SIG-M5 (cell line): ENCODE data around the gene SYCP2.
"Not testable (repeated sequence)": the region's sequence is repeated elsewhere in the genome, so short reads cannot be mapped to it uniquely, and the experiment has no call there.

Experiments used
- DNase-seq: peaks from one replicate; lab custom pipeline; 2025; lab: John Stamatoyannopoulos, UW

SYCP2 gene, protein sequence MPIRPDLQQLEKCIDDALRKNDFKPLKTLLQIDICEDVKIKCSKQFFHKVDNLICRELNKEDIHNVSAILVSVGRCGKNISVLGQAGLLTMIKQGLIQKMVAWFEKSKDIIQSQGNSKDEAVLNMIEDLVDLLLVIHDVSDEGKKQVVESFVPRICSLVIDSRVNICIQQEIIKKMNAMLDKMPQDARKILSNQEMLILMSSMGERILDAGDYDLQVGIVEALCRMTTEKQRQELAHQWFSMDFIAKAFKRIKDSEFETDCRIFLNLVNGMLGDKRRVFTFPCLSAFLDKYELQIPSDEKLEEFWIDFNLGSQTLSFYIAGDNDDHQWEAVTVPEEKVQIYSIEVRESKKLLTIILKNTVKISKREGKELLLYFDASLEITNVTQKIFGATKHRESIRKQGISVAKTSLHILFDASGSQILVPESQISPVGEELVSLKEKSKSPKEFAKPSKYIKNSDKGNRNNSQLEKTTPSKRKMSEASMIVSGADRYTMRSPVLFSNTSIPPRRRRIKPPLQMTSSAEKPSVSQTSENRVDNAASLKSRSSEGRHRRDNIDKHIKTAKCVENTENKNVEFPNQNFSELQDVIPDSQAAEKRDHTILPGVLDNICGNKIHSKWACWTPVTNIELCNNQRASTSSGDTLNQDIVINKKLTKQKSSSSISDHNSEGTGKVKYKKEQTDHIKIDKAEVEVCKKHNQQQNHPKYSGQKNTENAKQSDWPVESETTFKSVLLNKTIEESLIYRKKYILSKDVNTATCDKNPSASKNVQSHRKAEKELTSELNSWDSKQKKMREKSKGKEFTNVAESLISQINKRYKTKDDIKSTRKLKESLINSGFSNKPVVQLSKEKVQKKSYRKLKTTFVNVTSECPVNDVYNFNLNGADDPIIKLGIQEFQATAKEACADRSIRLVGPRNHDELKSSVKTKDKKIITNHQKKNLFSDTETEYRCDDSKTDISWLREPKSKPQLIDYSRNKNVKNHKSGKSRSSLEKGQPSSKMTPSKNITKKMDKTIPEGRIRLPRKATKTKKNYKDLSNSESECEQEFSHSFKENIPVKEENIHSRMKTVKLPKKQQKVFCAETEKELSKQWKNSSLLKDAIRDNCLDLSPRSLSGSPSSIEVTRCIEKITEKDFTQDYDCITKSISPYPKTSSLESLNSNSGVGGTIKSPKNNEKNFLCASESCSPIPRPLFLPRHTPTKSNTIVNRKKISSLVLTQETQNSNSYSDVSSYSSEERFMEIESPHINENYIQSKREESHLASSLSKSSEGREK (N-terminal part only)

DNA sequence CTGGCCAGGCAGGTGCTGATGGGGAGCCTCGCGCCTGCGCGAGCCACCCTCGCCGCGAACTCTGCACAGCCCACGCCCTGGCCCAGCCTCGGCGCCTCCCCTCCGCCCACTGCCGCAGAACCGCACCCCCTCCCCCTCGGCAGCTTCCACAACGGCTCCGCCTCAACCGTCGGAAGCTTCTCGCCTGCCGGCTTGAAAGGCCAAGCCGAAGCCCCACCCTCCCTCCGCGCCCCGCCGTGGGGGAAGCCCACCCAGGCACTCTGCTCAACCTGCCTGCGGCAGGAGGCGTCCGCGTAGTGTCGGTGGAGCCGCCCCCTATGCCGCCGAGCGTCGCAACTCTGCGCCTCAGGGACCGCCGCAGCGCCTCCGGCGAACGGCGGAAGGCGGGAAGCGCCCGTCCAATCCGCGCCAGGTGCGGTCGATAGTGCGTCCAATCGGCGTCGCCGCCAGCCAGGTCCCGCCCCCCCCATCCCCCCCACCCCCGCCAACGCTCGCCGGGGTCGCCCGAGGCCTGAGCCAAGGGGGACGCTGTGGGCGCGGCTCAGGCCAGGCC lies at the start of gene SYCP2:
SYCP2 (minus strand) TSS at position 342 of the 553 bp plus-strand sequence. CDS start 11,224 bp downstream, outside the sequence.
- no peak for DNase-seq

GRCh38 chr20:59983076-59983475 lies 49.6 kb upstream of the SYCP2 start:
- no peak for DNase-seq

DNA sequence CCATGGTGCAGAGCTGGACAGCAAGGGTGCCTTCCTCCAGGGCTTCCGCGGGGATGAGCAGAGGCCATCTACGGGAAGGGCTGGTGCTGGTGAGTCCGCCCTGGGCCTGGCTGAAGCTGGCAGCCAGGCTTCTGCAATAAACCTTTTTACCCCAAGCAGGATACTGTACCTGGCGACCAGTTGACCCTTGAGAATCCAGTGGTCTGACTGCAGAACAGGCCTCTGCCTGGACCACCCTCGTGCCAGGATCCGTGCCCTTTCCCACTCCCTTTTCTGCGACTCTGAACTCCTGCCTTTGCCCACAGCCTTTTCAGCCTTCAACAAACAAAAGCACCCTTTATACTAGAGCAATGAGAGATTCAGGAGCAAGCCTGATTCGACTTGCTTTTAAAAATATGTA lies 43.6 kb upstream of the SYCP2 start:
- DNase-seq, result no peak

DNA sequence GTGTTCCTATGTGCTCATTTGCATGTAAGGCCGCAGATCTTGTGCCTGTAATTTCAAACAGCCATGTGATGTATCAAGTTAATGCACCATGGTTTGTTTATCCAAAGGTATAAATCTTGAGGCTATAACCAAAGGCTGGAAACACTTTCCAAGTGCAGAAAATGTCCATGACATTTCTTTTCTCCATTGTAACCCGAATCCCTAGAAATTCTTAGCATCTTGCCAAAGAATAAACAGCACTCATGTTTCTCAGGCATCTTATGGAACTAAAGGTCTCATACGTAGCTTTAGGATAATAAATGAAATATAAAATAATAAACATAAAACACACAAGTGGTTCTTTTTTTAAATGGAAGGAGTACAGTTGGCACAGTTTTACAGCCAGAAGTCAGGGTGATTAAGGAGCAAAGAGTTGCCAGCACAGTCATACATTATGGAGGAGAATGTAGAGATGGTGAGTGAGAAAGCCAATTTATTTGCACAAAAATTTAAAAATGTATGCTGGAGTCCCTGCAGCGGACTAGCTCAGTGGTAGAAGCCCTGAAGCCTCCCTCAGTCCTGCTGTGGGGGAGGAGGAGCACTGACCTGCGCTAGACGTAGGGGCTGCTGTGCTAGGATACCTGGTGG lies 42.8 kb upstream of the SYCP2 start:
- DNase-seq, result no peak

DNA sequence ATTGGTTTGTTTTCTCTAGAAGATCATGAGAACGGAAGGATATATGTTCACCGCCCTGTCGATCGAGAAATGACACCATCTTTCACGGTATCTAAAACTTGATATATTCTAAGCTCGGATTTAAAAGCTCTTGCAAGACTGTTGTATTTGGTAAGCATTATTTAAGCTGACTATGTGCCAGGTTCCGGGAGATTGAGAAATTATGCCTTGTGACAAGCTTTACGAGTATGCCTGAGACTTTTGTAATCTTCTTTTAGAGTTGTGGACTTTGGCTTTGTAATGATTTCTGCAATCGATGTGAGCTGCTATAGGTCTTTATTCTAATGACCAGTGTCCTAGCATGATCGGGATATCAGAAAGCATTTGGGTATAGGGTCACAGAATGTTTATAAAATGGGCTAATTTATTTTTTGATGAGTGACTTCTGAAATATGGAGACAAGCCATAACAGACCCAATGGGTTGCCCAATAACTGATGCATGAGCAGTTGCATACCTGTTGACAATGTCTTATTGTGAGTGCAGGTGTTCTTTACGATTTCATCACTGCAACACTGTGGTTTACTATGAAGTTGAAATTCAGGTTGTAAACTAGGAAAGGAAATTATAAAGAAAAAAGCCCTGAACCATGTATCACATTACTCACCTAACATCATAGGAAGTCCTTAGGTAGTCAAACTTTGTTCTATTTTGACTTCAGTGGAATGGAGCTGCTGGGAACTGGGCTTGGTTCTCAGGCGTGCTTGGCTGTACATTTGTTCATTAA lies 38.8 kb upstream of the SYCP2 start:
- DNase-seq, result no peak

DNA sequence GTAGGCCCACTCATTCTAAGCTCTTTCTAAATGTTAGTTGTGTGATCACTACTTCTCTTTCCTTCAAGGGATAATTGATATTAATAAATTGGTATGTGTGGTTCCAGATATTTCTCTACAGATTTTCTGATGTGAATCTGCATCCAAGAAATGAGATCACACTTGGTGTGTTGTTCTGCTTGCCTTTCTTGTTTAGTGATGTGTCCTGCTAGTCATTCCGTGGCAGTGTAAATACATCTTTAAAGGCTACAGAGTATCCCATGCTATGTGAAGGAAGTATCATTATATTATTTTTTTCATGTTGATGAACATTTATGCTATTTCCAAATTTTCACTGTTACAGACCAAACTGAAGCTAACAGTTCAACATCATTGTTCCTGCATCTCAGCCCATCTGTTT lies 38.0 kb upstream of the SYCP2 start:
- no peak for DNase-seq

GRCh38 chr20:59966428-59966827 lies 33.0 kb upstream of the SYCP2 start:
- DNase-seq, result no peak

DNA sequence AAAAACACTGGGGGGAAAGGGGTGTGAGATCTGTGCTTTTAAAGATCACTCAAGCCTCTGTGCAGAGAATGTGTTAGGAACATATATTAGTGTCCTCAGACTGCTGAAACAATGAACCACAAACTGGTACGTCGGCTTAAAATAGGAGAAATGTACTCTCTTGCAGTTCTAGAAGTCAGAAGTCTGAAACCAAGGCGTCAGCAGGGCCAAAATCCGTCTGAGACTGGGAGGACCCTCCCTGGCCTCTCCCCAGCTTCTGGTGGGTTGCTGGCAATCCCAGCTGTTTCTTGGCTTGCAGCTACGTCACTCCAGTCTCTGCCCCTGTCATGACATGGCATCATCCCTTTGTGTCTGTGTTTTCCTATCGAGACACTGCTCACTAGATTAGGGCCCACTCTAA lies 28.7 kb upstream of the SYCP2 start:
- no peak for DNase-seq

DNA sequence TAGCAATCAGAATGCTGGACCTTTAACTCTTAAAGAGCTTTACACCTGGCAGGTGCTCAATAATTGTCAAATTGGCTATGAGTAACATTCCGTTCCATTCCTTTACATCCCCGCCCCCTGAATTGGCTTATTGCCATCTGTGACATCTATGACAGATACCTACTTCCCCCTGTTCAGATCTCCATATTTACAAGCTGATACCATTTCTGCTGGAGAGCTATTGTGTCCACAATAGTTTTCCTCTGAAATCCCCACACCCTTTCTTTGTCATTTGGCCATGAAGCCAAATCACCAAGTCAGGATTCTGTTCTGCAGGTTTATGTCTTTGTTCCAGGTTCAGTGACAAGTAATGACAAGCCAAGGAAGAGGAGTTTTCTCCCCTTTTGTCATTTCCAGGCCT lies 28.0 kb upstream of the SYCP2 start:
- no peak for DNase-seq

GRCh38 chr20:59958626-59959025 lies 25.2 kb upstream of the SYCP2 start:
- DNase-seq, result no peak

GRCh38 chr20:59958123-59958522 lies 24.7 kb upstream of the SYCP2 start, which contains the start of gene CDH26:
TSS of gene CDH26 (plus strand) at chr20:59958423. CDS start at chr20:59958727, 304 bp downstream.
- DNase-seq, result no peak

- not testable (repeated sequence) for DNase-seq
These were observed 24.1 kb upstream of the SYCP2 start for GRCh38 chr20:59957568-59957967.

GRCh38 chr20:59955131-59955796 lies 21.8 kb upstream of the SYCP2 start:
- DNase-seq, result peak; percentile 30

DNA sequence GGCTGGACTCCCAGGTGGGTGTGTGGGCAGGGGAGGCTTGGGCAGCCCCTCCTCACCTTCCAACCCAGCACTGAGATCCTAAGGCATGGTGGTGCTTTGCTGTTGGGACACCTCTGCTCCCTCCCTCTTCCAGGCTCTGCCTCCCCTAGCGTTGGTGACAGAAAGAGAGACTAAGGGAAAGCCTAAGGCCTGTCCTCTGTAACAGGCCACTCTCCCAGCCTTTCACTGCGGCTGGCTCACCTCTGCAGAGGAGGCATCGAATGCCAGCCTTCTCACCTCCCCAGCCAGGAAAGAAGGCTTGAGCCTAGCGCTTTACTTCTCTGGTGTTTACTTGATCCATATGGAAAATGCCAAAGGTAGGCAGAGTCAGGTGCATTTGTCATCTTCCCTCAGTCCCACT lies 21.3 kb upstream of the SYCP2 start:
- DNase-seq, result no peak

DNA sequence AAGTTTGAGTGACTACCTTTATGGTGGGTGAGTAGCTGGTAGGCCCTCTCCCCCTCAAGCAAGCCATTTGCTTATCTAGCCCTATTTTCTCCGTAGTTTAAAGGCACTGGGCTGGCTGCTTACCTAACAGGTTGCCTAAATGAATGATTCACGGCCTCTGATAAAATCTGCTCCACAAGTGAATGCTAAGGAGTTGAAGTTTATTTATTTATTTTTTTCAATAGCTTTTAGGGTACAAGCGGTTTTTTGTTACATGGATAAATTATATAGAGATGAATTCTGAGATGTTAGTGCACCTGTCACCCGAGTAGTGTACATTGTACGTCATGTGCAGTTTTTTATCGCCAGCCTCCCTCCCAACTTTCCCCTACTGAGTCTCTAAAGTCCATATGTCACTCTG lies 16.5 kb upstream of the SYCP2 start:
- DNase-seq, result no peak

DNA sequence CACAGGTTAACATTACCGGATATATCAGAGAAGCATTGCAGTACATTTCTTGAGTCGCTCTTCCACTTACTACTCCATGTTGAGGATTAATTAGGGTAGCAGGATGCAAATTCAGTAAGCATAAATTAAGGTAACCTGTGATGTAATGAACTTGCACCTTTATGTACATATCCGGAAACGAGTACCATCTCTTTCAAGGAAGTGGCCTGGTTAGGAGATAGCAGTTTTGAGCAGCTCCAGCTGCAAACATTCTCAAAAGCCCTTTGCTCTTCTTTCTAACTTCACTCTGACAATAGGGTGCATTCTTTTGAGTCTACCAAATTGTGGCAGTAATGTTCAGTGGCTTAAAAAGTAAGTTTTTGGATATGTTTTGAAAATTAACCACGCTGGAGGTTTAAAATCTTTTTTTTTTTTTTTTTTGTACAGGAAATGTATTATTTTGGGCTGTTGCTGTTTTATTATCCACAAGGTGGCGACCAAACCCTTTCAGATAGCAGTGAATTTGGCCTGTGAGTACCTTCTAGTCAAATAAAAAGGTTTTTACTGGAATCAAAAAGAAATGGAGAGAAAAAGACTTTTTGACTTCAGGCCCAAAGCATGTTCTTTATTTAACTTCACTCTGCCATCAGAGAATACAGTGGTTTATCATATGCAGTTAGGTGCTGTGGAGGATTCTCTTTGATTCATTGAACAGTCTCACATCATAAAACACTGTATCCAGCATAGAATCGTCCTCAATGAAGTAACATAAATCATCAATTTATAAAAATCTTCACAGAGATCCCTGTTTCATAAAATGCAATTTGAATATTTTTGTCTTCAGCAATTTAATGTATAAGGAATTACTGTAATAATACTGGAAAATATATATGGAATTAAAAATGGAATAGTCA lies 15.6 kb upstream of the SYCP2 start:
- DNase-seq, result no peak

- DNase-seq, result no peak
These were observed 14.8 kb upstream of the SYCP2 start for GRCh38 chr20:59948212-59948611.

DNA sequence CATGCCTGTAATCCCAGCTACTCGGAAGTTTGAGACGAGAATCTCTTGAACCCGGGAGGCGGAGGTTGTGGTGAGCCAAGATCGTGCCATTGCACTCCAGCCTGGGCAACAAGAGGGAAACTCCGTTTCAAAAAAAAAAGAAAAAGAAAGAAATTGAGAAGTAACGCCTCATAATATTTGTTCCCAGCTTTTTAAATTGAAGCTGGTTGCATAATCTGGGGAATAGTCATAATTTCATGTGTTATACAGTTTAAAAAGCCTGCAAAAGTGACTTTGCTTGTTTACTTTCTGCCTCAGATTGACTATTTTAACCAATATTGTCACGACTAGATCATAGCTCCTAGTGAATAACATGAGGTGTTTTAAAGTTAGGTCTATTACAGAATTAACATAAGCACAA lies 13.9 kb upstream of the SYCP2 start:
- no peak for DNase-seq

DNA sequence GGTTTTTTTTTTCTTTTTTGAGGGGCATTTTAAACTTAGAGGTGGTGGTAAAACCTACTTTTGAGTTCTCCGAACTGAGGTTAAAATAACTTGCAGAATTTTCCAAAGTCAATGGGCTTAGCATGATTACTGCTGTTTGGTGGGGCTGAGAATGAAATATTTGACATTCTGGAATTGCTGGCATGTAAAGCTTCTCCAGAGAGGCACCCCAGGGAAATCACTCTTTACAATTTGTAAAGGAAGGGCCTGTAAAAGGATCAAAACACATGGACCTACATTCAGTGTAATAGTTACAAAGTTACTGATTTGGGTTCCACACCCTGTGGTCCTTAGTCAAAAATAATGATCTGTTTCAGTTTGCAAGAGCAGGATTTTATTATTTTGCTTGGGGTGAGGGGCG lies 12.3 kb upstream of the SYCP2 start:
- DNase-seq, result no peak
